Epidermal melanocyte (primary cell): ENCODE measurements around the gene ODAD4.
A peak's percentile ranks its signal among the peaks of the same experiment; 100 is the strongest.

Experiments
- DNase-seq: peaks from one replicate; pipeline ENCODE4 v3.0.0; 2011; ENCODE audit warnings: low spot score; ENCODE audit not compliant: insufficient read length

The ODAD4 gene

GRCh38 chr17:41939693-41940090 lies 9.3 kb downstream of the ODAD4 start:
- no peak for DNase-seq

GRCh38 chr17:41941168-41941567 lies 10.8 kb downstream of the ODAD4 start:
- no peak for DNase-seq

GRCh38 chr17:41942626-41943373 lies 12.4 kb downstream of the ODAD4 start:
- DNase-seq: no peak

GRCh38 chr17:41943492-41943891 lies 13.1 kb downstream of the ODAD4 start:
- DNase-seq: no peak

GRCh38 chr17:41944943-41945342 lies 14.5 kb downstream of the ODAD4 start:
- DNase-seq: no peak

GRCh38 chr17:41948762-41949460 lies 18.5 kb downstream of the ODAD4 start:
- no peak for DNase-seq

- no peak for DNase-seq
Measured at GRCh38 chr17:41956522-41956921, 26.1 kb downstream of the ODAD4 start.

- DNase-seq: no peak
Measured at GRCh38 chr17:41957031-41957868, 26.8 kb downstream of the ODAD4 start.

GRCh38 chr17:41957869-41958439 lies 27.5 kb downstream of the ODAD4 start:
- DNase-seq: no peak

- no peak for DNase-seq
Measured at GRCh38 chr17:41959030-41959335, 28.6 kb downstream of the ODAD4 start.

- DNase-seq: no peak
Measured at GRCh38 chr17:41959336-41960095, 29.1 kb downstream of the ODAD4 start.

- DNase-seq: no peak
Measured at GRCh38 chr17:41962111-41962510, 31.7 kb downstream of the ODAD4 start.

GRCh38 chr17:41962768-41963434 lies 32.5 kb downstream of the ODAD4 start:
- DNase-seq: peak; percentile 84

GRCh38 chr17:41965694-41966462 lies 35.5 kb downstream of the ODAD4 start:
- no peak for DNase-seq

GRCh38 chr17:41966463-41967140 lies 36.2 kb downstream of the ODAD4 start, which contains the start of gene CNP:
CNP (plus strand) TSS chr17:41966795; CDS start chr17:41966885, 90 bp downstream.
- peak; percentile 90 for DNase-seq

- DNase-seq: peak; percentile 49
Measured at GRCh38 chr17:41967141-41967920, 36.9 kb downstream of the ODAD4 start.

- no peak for DNase-seq
Measured at GRCh38 chr17:41967921-41968578, 37.6 kb downstream of the ODAD4 start.

GRCh38 chr17:41968676-41969075 lies 38.3 kb downstream of the ODAD4 start:
- DNase-seq: no peak
